ENCODE data around the gene TLX2. TPM values are rescaled to one million over a fixed set of nuclear protein-coding genes. Genes with fewer than 3 reads are reported as not detected.
A peak's percentile ranks its signal among the peaks of the same experiment; 100 is the strongest.

TLX2 gene
- total and polyA plus RNA-seq, 2 of the 13 experiments (the other 11 are each of a cell fraction or from before 2014, with no cell fraction given), result 0.05 to 0.20 TPM

GRCh38 chr2:74482801-74483674 is 31.2 kb upstream of the TLX2 start, which contains the start of the genes CCDC142 and TTC31 (continued):
- TF ChIP-seq BRF2 (CRISPR knock-in tag; IDR thresholded peaks at IDR 0.05), result 0 out of 2 replicates have a peak, but pooled peaks have one; percentile 21
- TF ChIP-seq KLF6 (CRISPR knock-in tag; IDR thresholded peaks at IDR 0.05), result peak; percentile 78; the same call in 1 of the 2 replicates
- TF ChIP-seq ZNF318 (CRISPR knock-in tag; IDR thresholded peaks at IDR 0.05), result no peak; the same call in 1 of the 2 replicates
- TF ChIP-seq ZBTB20 (CRISPR knock-in tag; IDR thresholded peaks at IDR 0.05; ENCODE audit: borderline replicate concordance, low read depth), result no peak; the same call in 1 of the 2 replicates
- TF ChIP-seq ZNF383 (CRISPR knock-in tag; IDR thresholded peaks at IDR 0.05; ENCODE audit: borderline replicate concordance), result peak; percentile 84; the same call in 1 of the 2 replicates
- no peak; the same call in none of the 2 replicates for TF ChIP-seq ZNF780A (CRISPR knock-in tag; IDR thresholded peaks at IDR 0.05)
- TF ChIP-seq ZUFSP (CRISPR knock-in tag; IDR thresholded peaks at IDR 0.05; ENCODE audit: borderline replicate concordance), result no peak
- TF ChIP-seq ZNF605 (CRISPR knock-in tag; IDR thresholded peaks at IDR 0.05), result peak; percentile 98
- TF ChIP-seq ZFAT (CRISPR knock-in tag; conservative IDR thresholded peaks at IDR 0.05), result no peak
- TF ChIP-seq KMT2A (CRISPR knock-in tag; IDR thresholded peaks at IDR 0.05), result peak; percentile 87; the same call in 1 of the 2 replicates
- TF ChIP-seq NONO (IDR thresholded peaks at IDR 0.05), result no peak
- peak; percentile 93 for TF ChIP-seq NONO (CRISPR knock-in tag; conservative IDR thresholded peaks at IDR 0.05)
- no peak for TF ChIP-seq RAD51 (IDR thresholded peaks at IDR 0.05; ENCODE audit: borderline replicate concordance)
- TF ChIP-seq MATR3 (CRISPR knock-in tag; IDR thresholded peaks at IDR 0.05), result no peak
- TF ChIP-seq ZNF234 (CRISPR knock-in tag; conservative IDR thresholded peaks at IDR 0.05), result no peak
- TF ChIP-seq ZNF589 (CRISPR knock-in tag; conservative IDR thresholded peaks at IDR 0.05), result peak; percentile 74; the same call in 1 of the 2 replicates
- TF ChIP-seq RBM39 (IDR thresholded peaks at IDR 0.05; ENCODE audit: low read depth, low read length, poor library complexity, severe bottlenecking), result no peak
- no peak for TF ChIP-seq EHMT2 (IDR thresholded peaks at IDR 0.05; ENCODE audit: borderline replicate concordance, low read depth, low read length)

Measured in HepG2 (cell line).